H1 (cell line): ENCODE results near the gene CD84. TPM values are rescaled to one million over a fixed set of nuclear protein-coding genes. Genes with fewer than 3 reads are reported as not detected.

Experiments
- CTCF ChIA-PET: fragments of 300-600 bp; sonication (Branson Sonifier 250); formaldehyde crosslinking; loops from one replicate; lab custom pipeline; 2021; ENCODE audit not compliant: partially characterized antibody; lab: Charles Lee
- POLR2A ChIA-PET: fragments of 300-600 bp; sonication (Branson Sonifier 250); formaldehyde crosslinking; loops from one replicate; lab custom pipeline; 2021; ENCODE audit warnings: inconsistent platforms; ENCODE audit not compliant: partially characterized antibody; lab: Charles Lee
- DNase-seq, 2 experiments: peaks; one replicate each; pipeline versions ENCODE4 v3.0.0 to v3.0.0-alpha.2; 2010 to 2022; ENCODE audit warnings: low spot score in 2 of 2, low read depth in 1 of 2, mixed read lengths in 1 of 2
- FAIRE-seq: peaks from 2 replicates; lab custom pipeline; 2011; peaks lifted over from hg19 to GRCh38; lab: Jason Lieb, UNC
- H2AFZ ChIP-seq: 2 replicates; pipeline ENCODE4 v1.8.1; 2012; ENCODE audit warnings: low read length, inconsistent platforms
- H2AK5ac ChIP-seq: 2 replicates; pipeline ENCODE4 v1.6.1; 2013; ENCODE audit warnings: low read depth, low read length
- H2BK120ac ChIP-seq: replicated peaks from 2 replicates; pipeline ENCODE3; 2013; ENCODE audit warnings: low read depth, low read length, inconsistent platforms
- H2BK12ac ChIP-seq: 2 replicates; pipeline ENCODE4 v1.6.1; 2013; ENCODE audit warnings: low read depth, low read length
- H2BK15ac ChIP-seq: 2 replicates; pipeline ENCODE4 v1.6.1; 2013; ENCODE audit warnings: low read length
- H2BK20ac ChIP-seq: 2 replicates; pipeline ENCODE4 v1.6.1; 2013; ENCODE audit warnings: low read length
- H2BK5ac ChIP-seq: 2 replicates; pipeline ENCODE4 v1.6.1; 2013; ENCODE audit warnings: low read depth, low read length
- H3K14ac ChIP-seq: 2 replicates; pipeline ENCODE4 v1.6.1; 2013; ENCODE audit warnings: inconsistent platforms; ENCODE audit not compliant: insufficient read length
- H3K18ac ChIP-seq: 2 replicates; pipeline ENCODE4 v1.6.1; 2013; ENCODE audit warnings: low read length; ENCODE audit errors: extremely low read depth
- H3K23ac ChIP-seq: 2 replicates; pipeline ENCODE4 v1.6.1; 2013; ENCODE audit warnings: inconsistent platforms; ENCODE audit not compliant: insufficient read length
- H3K23me2 ChIP-seq: 2 replicates; pipeline ENCODE4 v1.6.1; 2013; ENCODE audit warnings: low read depth, low read length
- H3K27ac ChIP-seq: 2 replicates; pipeline ENCODE4 v1.6.1; 2011; ENCODE audit warnings: low read depth, low read length, inconsistent platforms
- H3K27me3 ChIP-seq, 4 experiments: replicated peaks in 1 of 4; 1 replicate in 1 of 4; 2 replicates in 3 of 4; pipeline versions ENCODE4 v1.6.1 to v1.8.1; 2011 to 2013; ENCODE audit warnings: low read length in 3 of 4, mild to moderate bottlenecking in 3 of 4, inconsistent platforms in 2 of 4, mixed read lengths in 2 of 4, moderate library complexity in 1 of 4; ENCODE audit not compliant: control insufficient read depth in 3 of 4, insufficient read depth in 3 of 4; ENCODE audit errors: extremely low read depth in 1 of 4
- H3K36me3 ChIP-seq, 4 experiments: 2 replicates each; pipeline versions ENCODE4 v1.6.1 to v1.8.1; 2011 to 2013; ENCODE audit warnings: mild to moderate bottlenecking in 4 of 4, low read length in 3 of 4, moderate library complexity in 2 of 4, control low read depth in 1 of 4, inconsistent platforms in 1 of 4; ENCODE audit not compliant: insufficient read depth in 4 of 4, control insufficient read depth in 2 of 4
- H3K4ac ChIP-seq: replicated peaks from 2 replicates; pipeline ENCODE3; 2013; ENCODE audit warnings: low read length, low read depth, mixed read lengths, inconsistent platforms; ENCODE audit not compliant: insufficient read length
- H3K4me1 ChIP-seq, 4 experiments: replicated peaks in 1 of 4; 1 replicate in 1 of 4; 2 replicates in 3 of 4; pipeline versions ENCODE4 v1.6.1 to v1.8.1; 2011 to 2013; ENCODE audit warnings: low read length in 3 of 4, inconsistent platforms in 2 of 4, mixed read lengths in 1 of 4; ENCODE audit not compliant: insufficient read depth in 4 of 4, control insufficient read depth in 3 of 4
- H3K4me2 ChIP-seq, 2 experiments: 2 replicates each; pipeline versions ENCODE4 v1.6.1 to v1.8.1; 2011 to 2013; ENCODE audit warnings: low read depth in 2 of 2, low read length in 2 of 2, control low read depth in 1 of 2, inconsistent platforms in 1 of 2, mild to moderate bottlenecking in 1 of 2; ENCODE audit not compliant: insufficient read depth in 1 of 2
- H3K4me3 ChIP-seq, 4 experiments: fragments of 200-600, 300-600 bp in 1 of 4; sonication (generic), shearing (Covaris generic), sonication (Bioruptor Twin) in 1 of 4; 2 replicates each; pipeline versions ENCODE4 v1.5.1 to v1.8.1; 2011 to 2016; ENCODE audit warnings: low read length in 4 of 4, low read depth in 3 of 4, control low read depth in 2 of 4, inconsistent platforms in 2 of 4, mild to moderate bottlenecking in 2 of 4, mixed read lengths in 1 of 4, moderate library complexity in 1 of 4; ENCODE audit not compliant: insufficient read depth in 2 of 4; ENCODE audit errors: extremely low read depth in 1 of 4
- H3K56ac ChIP-seq: replicated peaks from 2 replicates; pipeline ENCODE3; 2013; ENCODE audit warnings: low read depth, mild to moderate bottlenecking, mixed read lengths, low read length, inconsistent platforms; ENCODE audit not compliant: insufficient read length
- H3K79me1 ChIP-seq: 2 replicates; pipeline ENCODE4 v1.6.1; 2013; ENCODE audit warnings: low read depth, low read length, control low read depth
- H3K79me2 ChIP-seq, 2 experiments: 2 replicates each; pipeline versions ENCODE4 v1.6.1 to v1.8.1; 2012 to 2013; ENCODE audit warnings: low read length in 2 of 2, mild to moderate bottlenecking in 2 of 2, inconsistent platforms in 1 of 2; ENCODE audit not compliant: insufficient read depth in 2 of 2, control insufficient read depth in 1 of 2
- H3K9ac ChIP-seq, 4 experiments: replicated peaks in 1 of 4; 1 replicate in 1 of 4; 2 replicates in 3 of 4; pipeline versions ENCODE4 v1.6.1 to v1.8.1; 2011 to 2013; ENCODE audit warnings: low read depth in 3 of 4, low read length in 3 of 4, control low read depth in 2 of 4, mild to moderate bottlenecking in 2 of 4, moderate library complexity in 2 of 4, inconsistent platforms in 1 of 4; ENCODE audit errors: extremely low read depth in 1 of 4
- H3K9me3 ChIP-seq, 2 experiments: 2 replicates each; pipeline versions ENCODE4 v1.6.1 to v1.8.1; 2012 to 2013; ENCODE audit warnings: mild to moderate bottlenecking in 2 of 2, moderate library complexity in 2 of 2, control low read depth in 1 of 2, inconsistent platforms in 1 of 2, low read depth in 1 of 2, low read length in 1 of 2, mixed read lengths in 1 of 2; ENCODE audit not compliant: insufficient read depth in 2 of 2
- H4K20me1 ChIP-seq, 2 experiments: replicated peaks in 1 of 2; 2 replicates each; pipeline versions ENCODE3 to v1.8.1; 2011 to 2013; ENCODE audit warnings: inconsistent platforms in 2 of 2, low read length in 2 of 2, mild to moderate bottlenecking in 1 of 2; ENCODE audit not compliant: insufficient read depth in 2 of 2, control insufficient read depth in 1 of 2
- H4K5ac ChIP-seq: 2 replicates; pipeline ENCODE4 v1.6.1; 2013; ENCODE audit warnings: low read length, low read depth, mixed read lengths, inconsistent platforms; ENCODE audit not compliant: insufficient read length
- H4K8ac ChIP-seq: 2 replicates; pipeline ENCODE4 v1.8.0; 2013; ENCODE audit warnings: mild to moderate bottlenecking, moderate library complexity, low read length, inconsistent platforms; ENCODE audit not compliant: insufficient read depth; ENCODE audit errors: extremely low read depth
- H4K91ac ChIP-seq: replicated peaks from 2 replicates; pipeline ENCODE3; 2013; ENCODE audit warnings: low read length, mixed read lengths, inconsistent platforms; ENCODE audit not compliant: insufficient read length
- WGBS, 2 experiments: shearing (Covaris generic) in 1 of 2; methylation state at CpG; one replicate each; pipeline versions ENCODE4 v1.1.6 to v1.1.7; 2013 to 2015; ENCODE audit warnings: low lambda C conversion rate in 2 of 2, mixed read lengths in 2 of 2, inconsistent platforms in 1 of 2, low coverage in 1 of 2, missing lambda C conversion rate in 1 of 2; ENCODE audit not compliant: insufficient replicate concordance in 2 of 2, insufficient coverage in 1 of 2, insufficient read length in 1 of 2; ENCODE audit errors: extremely low coverage in 1 of 2, missing lambda C conversion rate in 1 of 2; 5-methylcytosine and 5-hydroxymethylcytosine counted together
- polyA plus RNA-seq, 7 experiments: library from polyadenylated mRNA; depleted of rRNA in 3 of 7; stranded (reverse) in 5 of 7; unstranded in 2 of 7; fragments of >200 nt in 5 of 7; fragments of 200-250 nt in 2 of 7; gene quantifications; 1 replicate in 5 of 7; 2 replicates in 1 of 7; 4 replicates in 1 of 7; pipeline versions ENCODE4 v1.2.1 to v1.2.3, GENCODE V29; 2011 to 2013; ENCODE audit warnings: missing spikeins in 2 of 7, mixed read lengths in 2 of 7
- total RNA-seq: library from RNA; stranded (reverse); fragmentation: NEBNext Ultra II Directional; extraction: Animal tissue kit (Norgen Biotek cat#: 25700); gene quantifications from 2 replicates; pipeline ENCODE4 v1.2.1, GENCODE V29; 2021

CD84 gene
- total and polyA plus RNA-seq, 2 of the 8 experiments (the other 6 are each of a cell fraction or from before 2014, with no cell fraction given): not detected

DNA sequence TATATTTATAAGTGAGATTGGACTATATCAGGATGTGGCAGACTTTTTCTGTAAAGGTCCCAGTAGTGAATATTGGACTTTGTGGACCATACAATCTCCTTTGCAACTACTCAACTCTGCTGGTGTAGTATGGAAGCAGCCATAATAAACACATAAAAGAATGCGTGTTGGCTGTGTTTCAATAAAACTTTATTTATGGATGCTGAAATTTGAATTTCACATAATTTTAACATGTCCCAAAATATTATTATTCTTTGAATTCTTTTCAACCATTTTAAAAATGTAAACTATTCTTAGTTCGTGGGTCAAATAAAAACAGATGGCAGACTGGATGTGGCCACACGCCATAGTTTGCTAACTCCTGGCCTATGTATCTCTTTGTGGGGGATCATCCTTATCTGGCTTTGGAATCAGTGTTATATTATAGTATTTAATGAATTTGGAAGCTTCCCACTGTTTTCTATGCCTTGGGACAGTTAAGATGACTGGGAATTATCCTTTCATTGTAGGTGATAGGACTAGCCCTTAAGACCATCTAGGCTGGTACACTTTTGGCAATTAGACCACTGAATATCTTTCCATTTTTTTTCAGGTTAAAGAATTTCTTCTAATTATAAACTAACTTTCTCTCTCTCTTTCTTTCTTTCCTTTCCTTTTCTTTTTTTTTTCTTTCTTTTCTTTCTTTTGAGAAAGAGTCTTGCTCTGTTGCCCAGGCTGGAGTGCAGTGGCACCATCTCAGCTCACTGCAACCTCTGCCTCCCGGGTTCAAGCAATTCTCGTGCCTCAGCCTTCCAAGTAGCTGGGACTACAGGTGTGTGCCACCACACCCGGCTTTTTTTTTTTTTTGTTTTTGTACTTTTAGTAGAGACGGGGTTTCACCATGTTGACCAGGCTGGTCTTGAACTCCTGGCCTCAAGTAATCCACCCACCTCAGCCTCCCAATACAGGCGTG, 41.3 kb downstream of the CD84 start:
- 84% methylated on average over 7 of the region's 8 CpGs; no CpG with 5 or more reads in 1 of the 2 experiments for WGBS, 2 experiments
- H2AFZ ChIP-seq: no peak overlapping the region

More for the DNA sequence above, 41.3 kb downstream of the CD84 start:
- Histone ChIP-seq H3K18ac (no peak overlapping the region), H3K79me1 (no peaks in the 10 kb centered on the region), H4K91ac (no peak overlapping the region), H3K23me2 (no peaks in the 10 kb centered on the region), H2BK120ac (no peak overlapping the region), H3K79me2 (no peaks in the 10 kb centered on the region), H4K5ac (no peak overlapping the region), H3K27me3 (no peaks in the 10 kb centered on the region), H3K4me3 (no peak overlapping the region), H3K4me1 (no peaks in the 10 kb centered on the region), H2BK20ac (no peak overlapping the region), H3K9me3 (0 out of 4 replicates have a peak, but pooled peaks cover 0 to 2% of the 10 kb centered on the region in 2 experiments), H2BK5ac (no peak overlapping the region), H3K14ac (no peak overlapping the region), H3K23ac (no peak overlapping the region), H3K9ac (no peak overlapping the region), H2BK12ac (no peak overlapping the region), H2AK5ac (no peak overlapping the region), H4K20me1 (no peaks in the 10 kb centered on the region), H4K8ac (no peak overlapping the region), H3K36me3 (no peaks in the 10 kb centered on the region), H3K4me2 (no peak overlapping the region), H2BK15ac (no peak overlapping the region), H3K27ac (no peak overlapping the region), H3K56ac (no peak overlapping the region), H3K4ac (no peak overlapping the region)
- ChIA-PET CTCF (interaction anchor here (0.6 to 1.3 kb wide), 3 partner anchors 67 to 128 kb away, joined by 3 to 4 read pairs (median 4); no protein-coding TSS in a partner anchor), POLR2A (no interaction called here)
- FAIRE-seq (no peak), DNase-seq (no peak)
